Body of pancreas (tissue), 4 donors: ENCODE results near the gene PPP2R5A. TPM values are rescaled to one million over a fixed set of nuclear protein-coding genes. Genes with fewer than 3 reads are reported as not detected.

Source experiments
- ATAC-seq: fragments of 150-250 bp; one replicate; pipeline ENCODE4 v1.9.1; 2016
- DNase-seq, 4 donors: peaks; one replicate each; pipeline ENCODE4 v3.0.0-alpha.2; 2019
- H3K27ac ChIP-seq, 4 donors: fragments of 200-600 bp; sonication (generic); 1 replicate in 3 of 4; 2 replicates in 1 of 4; pipeline versions ENCODE4 v1.5.1 to v1.6.1; 2016 to 2019; ENCODE audit warnings: mild to moderate bottlenecking in 1 of 4, mixed read lengths in 1 of 4, moderate library complexity in 1 of 4
- H3K27me3 ChIP-seq, 2 donors: fragments of 200-600 bp; sonication (generic); one replicate each; pipeline ENCODE4 v1.6.0; 2016; ENCODE audit warnings: mild to moderate bottlenecking in 1 of 2
- H3K36me3 ChIP-seq, 2 donors: fragments of 200-600 bp; sonication (generic); replicated peaks in 1 of 2; 2 replicates each; pipeline ENCODE4 v1.5.1; 2016; ENCODE audit warnings: low read depth in 2 of 2; ENCODE audit not compliant: insufficient read depth in 1 of 2
- H3K4me1 ChIP-seq: fragments of 200-600 bp; sonication (generic); one replicate; pipeline ENCODE4 v1.6.0; 2016
- H3K4me3 ChIP-seq, 2 donors: fragments of 200-600 bp; sonication (generic); 1 replicate in 1 of 2; 2 replicates in 1 of 2; pipeline ENCODE4 v1.5.1; 2016 to 2019
- H3K9me3 ChIP-seq, 3 donors: fragments of 200-600 bp; sonication (generic); 1 replicate in 2 of 3; 2 replicates in 1 of 3; pipeline ENCODE4 v1.5.1; 2016
- CTCF ChIP-seq, 7 experiments: fragments of 450-650 bp in 4 of 7; fragments of 200-600 bp in 3 of 7; sonication (generic) in 3 of 7; IDR thresholded peaks; one replicate each; pipeline ENCODE4 v1.5.1; 2016 to 2019; ENCODE audit warnings: antibody characterized with exemption in 7 of 7
- POLR2A ChIP-seq, 3 donors: fragments of 450-650 bp; IDR thresholded peaks; one replicate each; pipeline ENCODE4 v1.6.1; 2016; ENCODE audit warnings: antibody characterized with exemption in 3 of 3, mild to moderate bottlenecking in 2 of 3
- WGBS, 2 donors: methylation state at CpG; one replicate each; pipeline ENCODE4 v1.1.5; 2017; 5-methylcytosine and 5-hydroxymethylcytosine counted together
- intact Hi-C: fragments of 100-400 bp; cut with DNase I; formaldehyde crosslinking; loops from one replicate; pipeline ENCODE4 v1.15.1; 2023
- total RNA-seq, 2 donors: library from RNA; depleted of rRNA; stranded (reverse); fragments of >200 nt; gene quantifications; one replicate each; pipeline ENCODE4 v1.1.0, GENCODE V29; 2016

Gene PPP2R5A
- 10 to 100 TPM; 30.3 to 32.7 TPM for total RNA-seq

GRCh38 chr1:212284744-212285684 lies at the start of gene PPP2R5A:
TSS of gene PPP2R5A (plus strand) at chr1:212285410. CDS start at chr1:212286111, 701 bp downstream.
- TF ChIP-seq POLR2A (IDR thresholded peaks at IDR 0.05) (peak; percentile 92 to 97 (median 97)), CTCF (IDR thresholded peaks at IDR 0.05) (peak in 5 of 7 experiments; percentile 23 to 65 (median 50))
- peak; percentile 99 for DNase-seq
- intact Hi-C loops: no loop called here

GRCh38 chr1:212235857-212236256 lies 49.4 kb upstream of the PPP2R5A start:
- H3K27ac ChIP-seq: no peak overlapping the region
- no peaks in the 10 kb centered on the region for H3K9me3 ChIP-seq
- TF ChIP-seq CTCF (IDR thresholded peaks at IDR 0.05): no peak
- TF ChIP-seq POLR2A (IDR thresholded peaks at IDR 0.05): no peak
- H3K36me3 ChIP-seq: no peaks in the 10 kb centered on the region
- no peak overlapping the region for H3K4me3 ChIP-seq
- intact Hi-C loops: no loop called here
- 87 to 91% methylated on average over 5 of the region's 5 CpGs for WGBS, 2 donors
- H3K27me3 ChIP-seq: no peaks in the 10 kb centered on the region
- ATAC-seq (no peak), DNase-seq (no peak)
- H3K4me1 ChIP-seq: peaks cover 56% of the 10 kb centered on the region

More at GRCh38 chr1:212284744-212285684, at the start of gene PPP2R5A:
- H3K4me1 ChIP-seq: peaks cover 23% of the 10 kb centered on the region
- peak within 1 kb of the TSS; percentile 87 to 97 for H3K4me3 ChIP-seq
- no peaks in the 10 kb centered on the region for H3K9me3 ChIP-seq
- WGBS, 2 donors: 0 to 1% methylated on average over 26 to 78 of the region's 92 CpGs
- no peaks in the 10 kb centered on the region for H3K27me3 ChIP-seq
- ATAC-seq: peak; percentile 92
- peak within 1 kb of the TSS; percentile 98 to 100 (median 100) for H3K27ac ChIP-seq
- H3K36me3 ChIP-seq: no peaks in the 10 kb centered on the region

- Histone ChIP-seq H3K9me3 (no peaks in the 10 kb centered on the region), H3K36me3 (no peaks in the 10 kb centered on the region), H3K27me3 (no peaks in the 10 kb centered on the region), H3K4me1 (peaks cover 47% of the 10 kb centered on the region), H3K4me3 (no peak overlapping the region), H3K27ac (no peak overlapping the region)
- ATAC-seq: no peak
- 56% methylated on average over 3 of the region's 3 CpGs for WGBS, 2 donors
- intact Hi-C loops: no loop called here
- no peak for DNase-seq
- no peak for TF ChIP-seq POLR2A (IDR thresholded peaks at IDR 0.05)
- TF ChIP-seq CTCF (IDR thresholded peaks at IDR 0.05): no peak
Observed at GRCh38 chr1:212236664-212237220, 48.5 kb upstream of the PPP2R5A start.

GRCh38 chr1:212237651-212238050 lies 47.6 kb upstream of the PPP2R5A start:
- Histone ChIP-seq H3K9me3 (no peaks in the 10 kb centered on the region), H3K36me3 (no peaks in the 10 kb centered on the region), H3K4me3 (no peak overlapping the region), H3K27me3 (no peaks in the 10 kb centered on the region), H3K4me1 (peaks cover 53% of the 10 kb centered on the region), H3K27ac (peak overlapping the region in 3 of 4 donors; percentile 45 to 73 (median 67))
- ATAC-seq (peak; percentile 70), DNase-seq (peak in 3 of 4 donors; percentile 41 to 62 (median 48))
- intact Hi-C loops: no loop called here
- TF ChIP-seq POLR2A (IDR thresholded peaks at IDR 0.05): no peak
- no peak for TF ChIP-seq CTCF (IDR thresholded peaks at IDR 0.05)
